Measurements from ENCODE around the gene DUSP5.

DUSP5 gene

DNA sequence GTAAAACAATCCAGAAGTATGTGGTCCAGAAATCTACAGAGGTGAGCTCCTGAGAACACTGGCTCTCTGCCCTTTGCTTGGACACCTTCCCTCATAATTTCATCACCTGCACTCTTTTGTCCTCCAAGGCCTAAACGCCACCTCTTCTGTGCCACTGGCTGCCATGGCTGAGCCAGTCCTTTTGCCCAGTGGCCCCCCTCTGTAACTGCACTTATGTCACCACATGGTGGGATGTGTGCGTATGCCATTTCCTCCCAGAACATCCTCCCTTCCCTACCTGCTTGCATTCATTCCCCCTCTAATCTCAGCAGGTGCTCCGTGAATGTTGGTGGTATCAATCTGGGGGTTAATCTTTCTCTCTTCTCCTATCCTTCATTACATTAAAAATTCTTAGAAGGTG, 17.3 kb upstream of the DUSP5 start:
- DNase-seq (ENCODE audit: low spot score) = no peak

- DNase-seq (ENCODE audit: low spot score) = no peak
Measured at GRCh38 chr10:110481919-110482318, 15.8 kb upstream of the DUSP5 start.

GRCh38 chr10:110483633-110484032, 14.1 kb upstream of the DUSP5 start:
- no peak for DNase-seq (ENCODE audit: low spot score)

DNA sequence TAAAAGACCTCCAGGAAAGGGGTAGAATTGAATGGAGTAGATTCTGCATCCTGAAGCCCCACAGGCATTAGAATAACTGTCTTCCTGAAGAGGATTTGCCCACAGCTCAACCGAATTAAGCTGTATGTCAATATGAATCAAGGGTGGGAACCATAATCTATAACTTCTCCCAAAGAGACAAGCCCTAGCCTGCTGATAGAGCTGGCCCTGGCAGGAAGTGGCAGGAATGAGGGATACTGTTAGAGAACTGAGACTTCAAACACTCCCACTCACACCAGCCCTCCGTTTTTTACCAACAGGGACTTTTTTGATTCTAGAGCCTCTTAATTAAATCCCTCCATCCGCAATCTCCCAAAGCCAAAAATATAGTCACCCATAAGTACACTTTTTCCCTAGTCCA, 12.2 kb upstream of the DUSP5 start:
- DNase-seq (ENCODE audit: low spot score) = no peak

DNA sequence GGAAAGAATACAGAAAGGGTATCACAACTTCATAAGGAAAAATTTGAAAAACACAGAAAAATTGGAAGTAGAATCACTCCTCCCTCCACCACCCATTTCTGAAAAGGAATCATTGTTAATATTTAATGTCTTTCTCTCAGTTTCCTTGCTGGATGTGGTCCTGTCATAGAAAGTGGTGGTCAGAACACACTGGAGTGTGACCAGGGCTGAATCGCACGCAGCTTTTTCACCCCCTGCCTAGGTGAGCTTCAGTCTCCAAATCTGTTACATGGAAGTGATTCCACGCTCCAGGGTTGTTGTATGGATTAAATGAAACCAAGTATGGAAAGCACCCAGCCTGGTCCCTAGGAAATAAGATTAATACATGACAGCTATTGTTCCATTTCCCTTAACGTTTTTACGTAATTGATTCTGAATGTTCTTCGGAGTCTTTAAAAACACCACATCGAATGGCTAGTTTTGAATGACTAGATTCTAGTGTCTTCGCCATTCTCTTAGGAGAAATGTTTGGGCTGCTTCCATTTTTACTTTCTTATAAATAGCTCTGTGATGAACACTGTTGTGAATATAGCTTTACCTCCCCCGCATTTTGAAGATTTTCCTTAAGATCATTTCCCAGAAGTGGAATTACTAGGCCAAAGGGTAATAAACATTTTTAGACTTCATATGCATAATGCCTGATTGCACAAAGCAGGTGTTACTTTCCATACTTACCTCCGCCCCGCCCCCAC, 10.9 kb upstream of the DUSP5 start:
- DNase-seq (ENCODE audit: low spot score) = peak; percentile 16

DNA sequence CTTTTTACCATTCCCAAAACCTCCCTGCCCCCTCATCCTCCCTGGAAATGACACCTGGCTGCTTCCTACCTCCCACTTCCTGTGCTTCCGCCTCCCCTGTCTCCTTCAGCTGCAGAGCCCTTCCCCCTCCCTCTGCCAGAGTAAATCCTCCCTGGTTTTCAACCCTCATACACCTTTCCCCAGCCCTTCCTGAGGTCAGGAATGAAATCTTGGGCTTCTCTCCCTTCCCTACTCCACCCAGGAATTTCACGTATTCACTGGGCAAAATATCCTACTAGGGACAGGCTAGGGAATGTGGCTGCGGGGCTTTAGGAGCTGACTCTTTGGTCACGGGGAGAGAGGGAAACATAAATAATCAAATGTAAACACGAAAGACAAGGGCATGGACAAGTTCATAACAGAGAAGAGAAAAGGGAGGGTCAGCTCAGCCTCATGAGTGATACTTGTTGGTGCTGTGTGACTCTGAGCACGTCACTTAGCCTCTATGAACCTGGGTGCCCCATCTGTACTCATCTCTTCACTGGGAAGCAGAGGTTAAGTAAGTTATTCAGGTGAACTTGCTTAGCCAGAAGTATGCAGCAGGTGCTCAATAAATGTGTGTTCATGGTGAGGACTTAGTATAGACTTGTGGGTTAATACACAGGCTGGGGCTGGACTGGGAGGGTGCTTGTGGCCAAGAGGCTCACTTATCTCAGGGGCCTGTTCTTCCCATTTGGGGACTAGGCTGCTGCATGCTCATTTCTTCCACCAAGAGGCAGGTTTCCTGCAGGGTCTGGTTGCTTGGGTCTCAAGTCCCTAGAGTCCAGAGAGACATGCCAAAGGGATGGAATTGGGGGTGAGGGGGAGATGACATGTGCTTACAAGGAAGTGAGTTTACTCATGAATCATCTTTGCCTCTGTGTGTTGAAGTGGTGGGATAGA, 10.0 kb upstream of the DUSP5 start:
- DNase-seq (ENCODE audit: low spot score) = no peak

- DNase-seq (ENCODE audit: low spot score) = no peak
Measured at GRCh38 chr10:110488332-110488681, 9.4 kb upstream of the DUSP5 start.

DNA sequence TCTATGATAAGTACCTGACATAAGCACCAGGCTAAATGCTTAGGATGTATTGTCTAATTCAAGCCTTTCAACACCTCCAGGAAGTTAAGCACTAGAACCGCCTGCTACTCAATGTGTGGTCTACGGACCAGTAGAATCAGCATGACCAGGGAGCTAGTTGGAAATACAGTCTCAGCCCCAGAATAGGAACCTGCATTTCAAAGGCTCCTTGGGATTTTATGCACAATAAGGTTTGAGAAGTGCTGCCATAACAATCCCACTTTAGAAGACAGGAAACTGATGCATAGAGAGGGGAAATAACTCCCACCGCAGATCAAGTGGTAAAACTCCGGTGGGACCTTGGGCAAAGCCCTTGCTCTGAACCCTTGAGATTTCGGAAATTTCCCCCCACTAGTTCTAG, 8.8 kb upstream of the DUSP5 start:
- DNase-seq (ENCODE audit: low spot score) = no peak

- DNase-seq (ENCODE audit: low spot score) = no peak
Measured at GRCh38 chr10:110490640-110491039, 7.1 kb upstream of the DUSP5 start.

GRCh38 chr10:110491346-110491745, 6.4 kb upstream of the DUSP5 start:
- DNase-seq (ENCODE audit: low spot score) = no peak

DNA sequence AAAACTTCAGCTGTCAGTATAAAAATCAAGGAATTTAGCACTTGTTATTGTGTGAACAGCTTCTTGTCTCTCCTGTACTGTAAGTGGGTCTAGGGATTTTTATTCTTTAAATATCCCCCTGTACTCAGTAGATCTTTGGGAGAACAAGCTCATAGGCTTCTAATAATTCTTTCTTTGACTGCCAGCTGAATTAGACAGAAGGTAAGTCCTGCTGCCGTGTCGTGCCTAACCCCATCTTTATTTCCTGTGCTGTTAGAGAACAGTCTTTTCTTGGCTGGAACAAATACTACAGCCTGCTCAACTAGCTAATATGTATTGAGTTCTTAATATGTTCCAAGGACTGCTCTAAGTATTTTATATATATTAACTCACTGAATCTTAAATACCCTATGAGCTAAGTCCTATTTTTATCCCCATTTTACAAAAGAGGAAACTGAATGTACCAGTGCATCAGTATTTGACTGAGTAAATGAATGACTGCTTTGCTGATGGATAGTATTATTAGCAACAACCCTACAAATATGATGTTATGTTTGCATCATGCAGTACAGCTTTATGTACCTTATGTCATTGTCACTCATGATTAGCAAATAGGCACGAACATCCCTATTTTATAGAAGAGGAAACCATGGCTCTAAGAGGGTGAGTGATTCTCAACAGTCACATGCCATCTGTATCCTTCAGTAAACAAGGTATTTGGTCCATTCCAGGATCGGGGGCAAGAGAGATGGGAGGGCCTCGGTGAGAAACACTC, 5.5 kb upstream of the DUSP5 start:
- DNase-seq (ENCODE audit: low spot score) = peak; percentile 64

GRCh38 chr10:110493832-110494426, 3.8 kb upstream of the DUSP5 start:
- DNase-seq (ENCODE audit: low spot score) = peak; percentile 56

DNA sequence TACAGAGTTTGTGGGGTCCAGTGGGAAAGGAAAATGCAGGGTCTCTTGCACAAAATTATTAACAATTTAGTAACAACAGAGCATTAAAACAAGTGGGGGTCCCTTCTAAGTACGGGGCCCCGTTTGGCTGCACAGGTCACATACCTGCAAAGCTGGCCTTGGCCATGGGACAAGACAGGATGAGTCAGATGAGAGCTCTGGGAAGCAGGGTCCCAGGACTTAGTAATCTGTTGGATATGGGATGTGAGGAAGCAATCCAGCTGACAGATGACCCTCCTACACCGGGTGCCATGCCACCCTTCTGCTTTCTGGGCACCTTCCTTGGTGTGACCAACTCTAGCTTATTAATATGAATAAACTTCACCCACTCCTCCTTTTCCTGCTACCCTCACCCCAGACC, 3.2 kb upstream of the DUSP5 start:
- DNase-seq (ENCODE audit: low spot score) = no peak

GRCh38 chr10:110495731-110496552, 1.8 kb upstream of the DUSP5 start:
- peak; percentile 81 for DNase-seq (ENCODE audit: low spot score)

GRCh38 chr10:110496553-110497437, 912 bp upstream of the DUSP5 start:
- peak; percentile 73 for DNase-seq (ENCODE audit: low spot score)

DNA sequence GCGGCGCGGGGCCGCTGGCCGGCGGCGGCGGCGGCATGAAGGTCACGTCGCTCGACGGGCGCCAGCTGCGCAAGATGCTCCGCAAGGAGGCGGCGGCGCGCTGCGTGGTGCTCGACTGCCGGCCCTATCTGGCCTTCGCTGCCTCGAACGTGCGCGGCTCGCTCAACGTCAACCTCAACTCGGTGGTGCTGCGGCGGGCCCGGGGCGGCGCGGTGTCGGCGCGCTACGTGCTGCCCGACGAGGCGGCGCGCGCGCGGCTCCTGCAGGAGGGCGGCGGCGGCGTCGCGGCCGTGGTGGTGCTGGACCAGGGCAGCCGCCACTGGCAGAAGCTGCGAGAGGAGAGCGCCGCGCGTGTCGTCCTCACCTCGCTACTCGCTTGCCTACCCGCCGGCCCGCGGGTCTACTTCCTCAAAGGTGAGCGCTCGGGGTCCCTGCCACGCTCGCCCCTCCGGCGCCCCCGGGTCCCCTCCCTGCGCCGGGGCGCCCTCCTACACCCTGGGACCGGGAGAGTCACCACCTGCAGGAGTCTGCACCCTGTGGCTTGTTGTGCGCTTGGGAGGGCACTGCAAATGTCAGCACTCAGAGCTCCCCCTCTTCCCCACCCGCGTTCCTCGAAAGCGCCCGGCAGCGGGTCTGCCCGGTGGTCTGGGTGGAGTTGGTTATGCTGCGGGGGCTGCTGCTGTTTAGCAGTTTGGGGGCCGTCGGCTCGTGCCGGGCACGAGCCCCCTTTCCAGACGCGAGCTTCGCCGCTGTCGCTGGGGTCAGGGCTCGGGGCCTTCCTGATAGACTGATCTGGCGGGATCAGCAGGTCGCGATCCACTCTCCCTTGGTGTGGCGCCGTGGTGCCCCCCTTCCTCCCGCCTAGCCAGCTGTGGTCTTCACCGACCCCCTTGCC, 627 bp downstream of the DUSP5 start:
- no peak for DNase-seq (ENCODE audit: low spot score)

GRCh38 chr10:110498982-110499795, 1.5 kb downstream of the DUSP5 start:
- peak; percentile 77 for DNase-seq (ENCODE audit: low spot score)

DNA sequence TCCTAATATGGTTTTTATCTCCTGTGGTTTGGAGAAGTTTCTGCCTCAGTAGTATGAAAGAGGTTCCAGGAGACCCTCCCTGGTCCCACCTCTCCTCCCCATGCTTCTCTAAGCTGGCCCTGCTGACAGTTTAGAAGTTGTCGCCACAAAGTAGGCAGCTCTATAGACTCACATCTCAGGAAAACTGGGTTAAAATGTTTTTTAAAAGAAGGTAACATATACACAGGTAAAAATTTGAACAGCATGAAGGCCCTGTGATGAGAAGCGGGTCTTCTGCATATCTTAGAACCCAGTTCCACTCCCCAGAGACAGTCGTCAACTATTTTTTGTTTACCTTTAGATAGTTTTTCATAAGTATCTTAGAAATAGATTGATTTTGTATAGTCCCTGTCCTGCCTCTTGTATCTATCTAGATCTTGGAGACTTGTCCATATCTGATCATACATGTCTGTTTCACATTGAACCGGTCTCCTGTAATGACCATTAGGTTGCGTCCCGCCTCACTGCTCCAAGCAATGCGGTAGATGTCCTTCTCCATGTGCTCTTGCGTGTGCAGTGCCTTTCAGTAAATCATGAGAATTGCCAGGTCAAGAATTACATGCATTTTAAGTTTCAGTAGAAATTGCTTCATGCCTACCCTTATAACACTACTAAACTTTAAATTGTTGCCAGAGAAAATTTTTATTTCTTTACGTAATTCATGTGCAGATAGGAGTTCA, 2.2 kb downstream of the DUSP5 start:
- peak; percentile 66 for DNase-seq (ENCODE audit: low spot score)

Data from cerebellar cortex (tissue), 1 donor.